ENCODE measurements around the gene CARF.

- TF ChIP-seq CTCF (conservative IDR thresholded peaks at IDR 0.05) (no peak), ZFX (IDR thresholded peaks at IDR 0.05) (no peak)
Observed at GRCh38 chr2:202989749-202990148, 77.7 kb downstream of the CARF start.

Measured in C4-2B (cell line).